ENCODE data around the gene PNKD.

DNA sequence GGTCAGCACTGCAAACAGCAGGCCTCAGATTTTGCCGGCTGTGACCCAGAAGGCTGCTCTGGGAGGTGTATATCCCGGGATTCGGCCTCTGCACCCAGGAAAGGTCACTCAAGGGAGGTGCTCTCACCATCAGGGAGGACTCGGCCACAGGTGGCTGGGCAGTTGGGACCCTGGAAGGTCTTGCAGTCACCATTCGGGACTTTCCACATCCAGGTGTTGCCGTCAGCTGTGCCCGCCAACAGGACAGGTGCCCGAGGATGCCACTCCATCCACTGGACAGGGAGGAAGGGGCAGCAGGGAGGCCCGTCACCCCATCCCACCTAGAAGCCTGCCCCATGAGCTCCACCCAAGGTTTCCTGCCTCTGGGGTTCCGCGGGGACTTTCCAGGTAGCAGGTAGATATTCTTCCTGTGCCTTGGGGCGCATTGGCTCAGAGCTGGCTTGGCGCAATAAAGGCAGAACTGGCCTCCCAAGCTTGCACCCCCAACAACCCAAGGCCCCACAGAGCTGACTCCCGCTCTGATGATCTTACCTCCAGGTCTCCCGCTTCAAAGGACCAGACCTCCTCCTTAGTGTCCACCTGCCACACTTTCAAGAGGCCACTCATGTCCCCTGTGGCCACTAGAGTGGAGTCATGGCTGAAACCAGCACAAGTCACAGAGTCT lies 3.9 kb upstream of the PNKD start:
- TF ChIP-seq, protein P1, sequence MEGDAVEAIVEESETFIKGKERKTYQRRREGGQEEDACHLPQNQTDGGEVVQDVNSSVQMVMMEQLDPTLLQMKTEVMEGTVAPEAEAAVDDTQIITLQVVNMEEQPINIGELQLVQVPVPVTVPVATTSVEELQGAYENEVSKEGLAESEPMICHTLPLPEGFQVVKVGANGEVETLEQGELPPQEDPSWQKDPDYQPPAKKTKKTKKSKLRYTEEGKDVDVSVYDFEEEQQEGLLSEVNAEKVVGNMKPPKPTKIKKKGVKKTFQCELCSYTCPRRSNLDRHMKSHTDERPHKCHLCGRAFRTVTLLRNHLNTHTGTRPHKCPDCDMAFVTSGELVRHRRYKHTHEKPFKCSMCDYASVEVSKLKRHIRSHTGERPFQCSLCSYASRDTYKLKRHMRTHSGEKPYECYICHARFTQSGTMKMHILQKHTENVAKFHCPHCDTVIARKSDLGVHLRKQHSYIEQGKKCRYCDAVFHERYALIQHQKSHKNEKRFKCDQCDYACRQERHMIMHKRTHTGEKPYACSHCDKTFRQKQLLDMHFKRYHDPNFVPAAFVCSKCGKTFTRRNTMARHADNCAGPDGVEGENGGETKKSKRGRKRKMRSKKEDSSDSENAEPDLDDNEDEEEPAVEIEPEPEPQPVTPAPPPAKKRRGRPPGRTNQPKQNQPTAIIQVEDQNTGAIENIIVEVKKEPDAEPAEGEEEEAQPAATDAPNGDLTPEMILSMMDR (conservative IDR thresholded peaks at IDR 0.05) = no peak
- TF ChIP-seq ZFX (IDR thresholded peaks at IDR 0.05) = no peak

Measured in C4-2B (cell line).